ENCODE measurements around the gene TRAPPC6A. TPM values are rescaled to one million over a fixed set of nuclear protein-coding genes. Genes with fewer than 3 reads are reported as not detected.

TRAPPC6A gene
- total RNA-seq, 2 donors from 2014 or later, result 13.6 to 14.3 TPM

DNA sequence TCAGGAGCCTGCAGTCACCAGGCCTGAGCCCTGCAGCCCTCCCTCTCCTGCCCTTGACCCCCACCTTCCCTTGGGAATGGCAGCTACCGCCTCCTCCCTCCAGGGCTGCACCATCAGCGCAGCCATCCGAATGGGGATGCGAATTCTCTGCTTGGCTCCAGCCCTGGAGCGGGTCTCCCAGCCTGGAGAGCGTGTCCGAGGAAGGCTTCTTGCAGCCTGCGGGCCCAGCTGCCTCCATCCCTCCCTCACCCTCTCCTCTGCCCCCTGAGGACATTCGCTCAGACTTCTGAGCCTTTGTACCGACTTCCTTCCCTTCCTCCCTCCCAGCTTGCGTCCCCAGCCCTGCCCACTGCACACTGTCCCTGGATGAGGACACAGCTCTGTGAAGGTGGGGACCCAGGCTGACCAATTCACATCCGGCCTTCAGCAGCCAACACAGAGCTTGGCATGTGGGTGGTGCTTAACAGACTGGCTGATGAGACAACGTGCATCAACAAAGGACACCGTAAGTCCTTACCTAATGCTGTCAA, 11.2 kb downstream of the TRAPPC6A start:
- DNase-seq (no peak), ATAC-seq (no peak)
- intact Hi-C loops (cut with DNase I), result no loop called here

DNA sequence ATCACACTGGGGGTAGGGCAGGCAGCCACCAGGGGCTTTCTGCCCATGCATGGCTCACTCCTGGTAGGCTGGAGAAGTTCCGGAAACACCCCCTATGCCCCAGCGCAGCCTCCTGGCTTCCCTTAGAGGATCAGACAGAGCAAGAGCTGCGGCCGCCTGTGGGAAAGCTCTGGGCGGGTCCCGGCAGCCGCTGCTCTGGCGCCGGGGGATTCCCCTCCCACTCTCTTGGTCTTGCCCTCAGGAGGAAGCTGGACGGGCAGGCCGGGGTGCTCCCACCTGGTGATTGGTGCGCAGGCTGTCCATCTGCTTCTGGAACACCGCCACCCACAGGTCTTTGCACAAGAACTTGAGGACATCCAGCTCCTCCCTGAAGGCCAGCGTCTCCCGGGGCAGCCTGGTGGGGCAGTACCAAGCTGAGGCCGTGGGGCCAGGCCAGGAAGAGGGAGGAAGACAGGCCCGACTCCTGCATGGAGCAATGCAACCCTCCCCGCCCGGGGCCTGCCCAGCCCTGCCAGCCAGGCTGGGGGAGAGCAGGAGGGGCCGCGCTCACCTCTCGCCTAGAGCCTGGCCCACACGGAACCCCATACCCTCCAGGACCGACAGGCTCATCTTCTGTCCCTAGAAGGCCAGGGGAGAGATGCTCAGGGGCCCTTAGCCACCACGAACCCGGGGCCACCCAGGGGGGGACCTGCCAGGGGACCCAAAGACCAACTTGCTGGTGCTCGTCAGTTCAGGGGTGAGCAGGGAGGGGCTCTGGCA, 13.3 kb downstream of the TRAPPC6A start:
- ATAC-seq (peak; percentile 69 to 87), DNase-seq (peak; percentile 78)
- intact Hi-C loops (cut with DNase I), result no loop called here

DNA sequence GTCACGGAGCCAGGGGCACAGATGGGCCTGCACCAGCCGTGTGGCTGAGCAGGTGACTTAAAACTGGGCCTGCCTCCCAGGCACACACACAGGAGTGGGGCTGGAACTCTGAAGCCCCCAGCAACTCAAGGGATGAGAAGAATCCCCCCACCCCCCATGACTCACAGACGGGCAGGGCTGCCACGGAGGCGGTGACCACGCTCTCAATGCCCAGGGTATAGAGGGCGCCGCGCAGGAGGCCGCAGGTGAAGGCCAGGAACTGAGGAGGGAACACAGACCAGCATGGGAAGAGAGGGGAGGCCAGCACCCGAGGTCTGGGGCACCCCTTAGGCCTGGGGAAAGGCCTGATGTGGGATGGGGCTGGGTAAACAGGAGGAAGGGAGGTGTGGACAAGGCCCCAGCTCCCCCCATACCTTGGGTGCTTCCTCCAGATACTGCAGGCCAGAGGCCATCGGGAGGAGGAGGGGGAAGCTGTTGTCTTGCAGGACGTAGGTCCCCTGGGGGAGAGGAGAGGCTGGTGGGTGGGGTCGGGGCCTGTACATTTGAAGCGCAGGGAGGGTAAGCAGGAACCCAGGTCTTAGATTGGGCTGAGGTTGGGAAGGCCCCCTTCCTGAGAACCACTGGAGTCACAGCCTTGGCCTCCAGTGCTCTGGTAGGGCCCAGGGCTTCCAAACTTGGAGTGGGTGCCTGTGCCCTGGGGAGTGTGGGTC, 14.1 kb downstream of the TRAPPC6A start:
- ATAC-seq (no peak), DNase-seq (no peak)
- intact Hi-C loops (cut with DNase I), result no loop called here

DNA sequence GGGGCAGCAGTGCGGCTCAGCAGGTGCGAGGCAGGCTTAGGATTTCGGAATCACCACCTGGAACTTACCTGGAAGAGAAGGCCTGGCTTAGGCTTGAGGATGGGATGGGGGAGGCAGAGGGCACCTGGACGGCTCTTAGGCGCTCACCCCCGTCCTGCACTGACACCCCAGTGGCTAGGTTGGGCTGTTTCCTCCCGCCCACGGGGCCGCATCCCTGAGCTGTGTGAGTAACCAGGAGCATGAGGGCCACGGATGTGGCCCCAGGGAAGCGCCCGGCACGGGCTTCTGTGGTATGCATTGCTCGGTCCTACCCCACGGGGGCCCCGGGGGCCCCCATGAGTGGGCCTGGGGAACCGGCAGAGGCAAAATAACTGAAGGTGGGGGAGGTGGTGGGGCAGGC, 14.9 kb downstream of the TRAPPC6A start:
- no peak for DNase-seq
- intact Hi-C loops (cut with DNase I), result no loop called here
- no peak for ATAC-seq

DNA sequence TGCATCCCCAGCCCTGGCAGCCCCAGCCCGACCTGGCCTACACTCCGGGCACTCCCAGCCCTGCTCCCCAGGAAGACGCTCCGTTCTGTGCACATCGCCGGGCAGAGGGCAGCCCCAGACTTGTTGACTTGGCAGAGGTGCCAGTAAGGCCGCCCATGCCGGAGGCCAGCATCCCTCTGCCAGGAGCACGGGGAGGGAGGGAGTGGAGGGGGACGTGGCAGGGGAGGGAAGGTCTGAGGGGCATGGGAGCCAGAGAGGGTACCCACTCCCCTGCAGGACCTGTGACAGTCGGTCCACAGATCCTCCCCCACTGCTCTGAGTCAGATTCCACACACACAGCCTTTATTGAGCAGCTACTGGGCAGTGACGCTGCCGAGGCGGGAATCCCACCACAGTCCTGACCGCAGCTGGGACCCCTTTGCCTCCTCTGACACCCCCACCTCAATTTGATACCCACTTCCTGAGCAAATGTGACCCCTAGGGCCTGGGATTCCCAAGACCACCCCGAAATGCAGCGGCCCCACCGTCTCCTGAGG, 15.4 kb downstream of the TRAPPC6A start:
- DNase-seq (no peak), ATAC-seq (no peak)
- intact Hi-C loops (cut with DNase I), result no loop called here

DNA sequence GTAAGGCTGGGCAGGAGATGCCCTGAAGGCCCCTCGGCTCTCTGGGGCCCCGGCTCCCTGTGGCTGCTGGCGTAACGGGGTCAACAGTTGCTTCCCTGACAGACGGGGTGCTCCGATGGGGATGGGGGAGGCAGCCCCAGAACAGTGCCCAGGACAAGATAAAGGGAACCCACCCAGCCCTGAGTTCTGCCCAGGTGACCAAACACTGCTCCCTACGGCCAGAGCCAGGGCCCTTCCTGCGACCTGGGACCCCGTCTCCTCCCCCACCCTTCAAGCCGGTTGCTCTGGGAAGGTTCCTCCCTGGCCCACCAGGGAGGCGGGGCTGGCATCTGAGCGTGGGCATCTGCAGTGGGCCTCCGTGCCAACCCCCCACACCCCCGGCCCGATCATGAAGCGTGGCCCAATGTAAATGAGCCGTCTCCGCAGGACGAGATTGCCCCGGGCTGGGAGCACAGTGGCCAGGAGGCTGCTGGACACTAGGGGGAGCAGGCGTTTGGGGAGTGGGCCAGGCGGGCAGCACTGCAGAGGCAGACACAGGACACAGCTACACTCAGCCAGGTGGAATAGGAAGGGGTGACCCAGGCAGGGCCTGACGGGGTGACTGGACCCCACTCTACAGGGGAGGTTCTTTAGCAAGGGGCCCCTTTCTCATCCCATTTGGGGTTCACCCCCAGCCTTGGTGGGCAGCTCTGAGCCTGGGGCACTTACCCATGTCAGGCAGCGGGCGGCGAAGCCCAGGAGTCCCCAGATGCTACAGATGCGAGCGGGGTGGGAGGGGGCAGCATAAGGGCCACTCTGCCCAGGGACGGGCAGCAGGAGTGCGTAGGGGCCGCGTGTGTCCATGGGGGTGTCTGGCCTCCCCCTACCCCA, 16.1 kb downstream of the TRAPPC6A start:
- DNase-seq (no peak), ATAC-seq (peak in 1 of 2 donors; percentile 23)

DNA sequence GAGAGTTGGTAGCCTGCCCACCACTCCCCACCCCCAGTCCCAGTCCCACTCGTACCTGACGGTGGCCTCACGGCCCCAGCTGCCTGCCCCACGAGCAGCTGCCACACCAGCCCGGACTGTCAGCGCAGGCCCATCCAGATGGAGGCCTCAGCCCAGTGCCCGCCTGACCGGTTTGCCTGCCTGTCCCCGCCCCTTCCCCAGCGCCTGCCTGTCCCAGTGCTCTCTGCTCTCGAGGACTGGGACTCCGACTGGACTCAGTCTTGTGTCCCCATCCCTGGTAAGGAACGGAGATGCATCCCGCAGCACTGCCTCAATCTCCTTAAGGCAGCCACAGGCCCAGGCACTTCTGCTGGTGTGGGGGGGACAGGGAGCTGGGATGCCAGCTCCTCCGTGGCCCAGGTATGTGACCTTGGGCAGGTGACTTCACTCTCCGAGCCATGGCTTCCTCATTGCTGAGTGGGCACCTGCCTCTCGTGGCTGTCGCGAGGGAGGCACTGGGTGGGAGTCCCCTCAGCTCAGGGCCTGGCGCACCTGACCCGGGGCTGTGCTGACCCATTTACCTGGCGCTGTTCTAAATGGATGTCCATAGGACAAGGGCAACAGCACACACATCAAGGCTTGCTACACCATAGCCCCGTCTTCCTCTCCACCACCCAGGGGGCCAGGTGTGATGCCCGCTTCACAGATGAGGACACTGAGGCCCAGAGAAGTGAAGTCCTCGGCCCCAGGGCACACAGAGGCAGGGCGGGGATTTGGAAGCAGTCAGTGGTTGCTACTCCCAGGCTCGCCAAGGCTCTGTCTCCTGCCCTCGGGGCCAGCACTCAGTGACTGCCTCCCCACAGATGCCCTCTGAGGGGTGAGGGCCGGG, 16.9 kb downstream of the TRAPPC6A start, which contains the start of gene NKPD1:
Gene NKPD1, minus strand, starts transcription at position 113 of the 868 bp plus-strand sequence. CDS start 832 bp downstream, outside the sequence.
- no peak for DNase-seq
- no peak for ATAC-seq
- intact Hi-C loops (cut with DNase I), result no loop called here

More for the DNA sequence above, 16.1 kb downstream of the TRAPPC6A start:
- intact Hi-C loops (cut with DNase I), result no loop called here

DNA sequence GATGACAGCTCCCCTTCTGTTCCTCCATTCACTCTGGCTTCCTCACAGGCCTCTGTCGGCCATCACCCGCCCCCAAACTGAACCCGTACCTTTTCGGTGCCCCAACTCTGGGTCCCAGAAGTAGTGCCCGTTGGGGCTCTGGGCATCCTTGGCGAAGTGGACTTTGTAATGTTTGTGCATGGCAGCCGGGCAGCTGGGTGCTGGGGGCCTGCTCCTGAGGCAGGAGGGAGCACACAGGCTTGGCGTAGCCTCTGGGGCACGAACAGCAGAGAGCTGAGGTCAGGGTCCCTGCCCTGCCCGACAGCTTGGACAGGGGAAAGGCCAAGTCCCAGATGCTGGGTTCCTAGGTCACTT, 18.1 kb downstream of the TRAPPC6A start:
- no peak for ATAC-seq
- intact Hi-C loops (cut with DNase I), result no loop called here
- no peak for DNase-seq

DNA sequence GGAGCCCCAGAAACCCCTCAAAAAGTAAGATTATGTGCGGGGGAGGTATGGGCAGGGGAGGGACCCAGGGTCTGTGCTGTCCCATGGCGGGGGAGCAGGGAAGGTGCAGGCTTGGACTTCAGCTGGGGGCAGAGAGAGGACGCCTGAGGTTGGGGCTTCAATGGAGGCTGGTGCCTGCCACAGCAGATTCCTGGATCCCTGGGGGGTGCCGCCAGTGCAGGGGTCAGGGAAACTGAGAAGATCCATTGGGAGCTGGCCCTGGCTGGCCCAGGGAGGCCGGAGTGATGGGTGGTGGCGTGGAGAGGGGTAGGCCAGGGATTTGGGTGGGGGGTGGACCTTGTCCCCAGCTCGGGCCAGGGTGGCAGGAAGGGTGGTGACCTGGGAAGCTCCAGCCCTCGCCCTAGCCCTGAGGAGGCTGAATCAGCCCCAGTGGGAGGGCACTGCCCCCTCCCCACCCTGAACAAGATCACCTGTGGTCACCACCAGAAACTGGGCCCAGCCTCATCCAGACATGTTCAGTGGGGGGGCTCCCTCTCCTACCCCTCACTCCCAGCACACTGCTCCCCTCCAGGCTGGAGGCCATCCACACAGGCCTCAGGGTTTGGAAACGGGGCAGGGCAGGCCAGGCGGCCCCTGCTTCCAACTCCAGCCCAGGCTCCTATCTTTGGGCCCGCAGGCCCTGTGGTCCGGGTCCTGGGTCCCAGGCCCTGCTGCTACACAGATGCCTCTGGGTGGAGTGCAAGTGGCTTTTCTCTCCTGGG, 18.6 kb downstream of the TRAPPC6A start:
- DNase-seq, result no peak
- intact Hi-C loops (cut with DNase I), result no loop called here
- no peak for ATAC-seq

DNA sequence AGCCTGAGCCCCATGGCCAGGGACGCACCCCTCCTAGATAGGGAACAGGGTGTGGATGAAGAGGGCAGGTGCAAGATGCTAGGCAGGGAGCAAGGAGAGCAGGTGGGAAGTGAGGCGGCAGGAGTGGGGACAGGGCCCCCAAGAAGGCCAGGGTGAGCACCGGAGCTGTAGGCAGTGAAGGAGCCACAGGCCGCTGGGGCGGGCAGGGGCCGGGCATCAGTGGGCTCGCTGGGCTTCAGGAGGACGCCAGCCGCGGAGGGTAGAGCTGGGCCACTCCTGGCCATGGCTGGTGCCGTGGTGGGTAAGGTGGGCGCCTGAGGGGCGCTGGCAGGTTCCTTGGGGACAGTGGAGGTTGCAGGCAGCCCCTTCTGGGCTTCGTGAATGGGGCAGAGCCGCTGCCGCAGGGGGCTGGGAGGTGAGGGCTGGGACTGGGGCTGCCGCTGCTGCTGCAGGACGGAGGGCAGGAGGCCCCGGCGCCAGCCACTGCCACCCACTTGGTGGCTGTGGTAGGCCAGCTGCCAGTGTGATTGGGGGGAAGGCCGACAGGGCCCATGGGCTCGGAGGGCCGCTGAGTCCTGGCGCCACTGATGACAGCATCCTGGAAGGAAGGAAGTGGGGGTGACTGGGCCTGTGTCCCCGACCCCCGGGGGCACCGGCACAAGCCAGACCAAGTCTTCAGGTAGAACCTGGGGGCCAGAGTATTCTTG, 19.4 kb downstream of the TRAPPC6A start:
- no peak for DNase-seq
- intact Hi-C loops (cut with DNase I), result no loop called here

DNA sequence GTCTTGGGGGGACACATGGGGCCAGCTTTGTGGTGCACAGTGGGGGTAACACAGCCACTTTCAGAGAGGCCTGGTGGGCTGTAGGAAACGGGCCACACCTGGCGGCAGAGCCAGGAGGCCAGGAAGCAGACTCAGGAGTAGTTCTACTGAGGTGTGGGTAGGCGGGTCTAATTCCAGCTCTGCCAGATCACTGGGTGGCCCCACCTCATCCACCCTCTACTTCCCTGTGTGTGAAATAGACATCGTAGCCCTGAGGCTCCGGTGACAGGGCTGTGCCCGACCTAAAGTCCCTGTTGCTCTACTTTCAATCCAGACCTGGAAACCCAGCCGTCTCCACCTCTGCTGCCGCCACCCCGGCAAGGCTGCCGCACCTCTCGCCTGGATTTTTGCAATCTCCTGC, 21.3 kb downstream of the TRAPPC6A start:
- intact Hi-C loops (cut with DNase I), result no loop called here
- ATAC-seq (no peak), DNase-seq (no peak)

More for the DNA sequence above, 19.4 kb downstream of the TRAPPC6A start:
- ATAC-seq, result no peak

DNA sequence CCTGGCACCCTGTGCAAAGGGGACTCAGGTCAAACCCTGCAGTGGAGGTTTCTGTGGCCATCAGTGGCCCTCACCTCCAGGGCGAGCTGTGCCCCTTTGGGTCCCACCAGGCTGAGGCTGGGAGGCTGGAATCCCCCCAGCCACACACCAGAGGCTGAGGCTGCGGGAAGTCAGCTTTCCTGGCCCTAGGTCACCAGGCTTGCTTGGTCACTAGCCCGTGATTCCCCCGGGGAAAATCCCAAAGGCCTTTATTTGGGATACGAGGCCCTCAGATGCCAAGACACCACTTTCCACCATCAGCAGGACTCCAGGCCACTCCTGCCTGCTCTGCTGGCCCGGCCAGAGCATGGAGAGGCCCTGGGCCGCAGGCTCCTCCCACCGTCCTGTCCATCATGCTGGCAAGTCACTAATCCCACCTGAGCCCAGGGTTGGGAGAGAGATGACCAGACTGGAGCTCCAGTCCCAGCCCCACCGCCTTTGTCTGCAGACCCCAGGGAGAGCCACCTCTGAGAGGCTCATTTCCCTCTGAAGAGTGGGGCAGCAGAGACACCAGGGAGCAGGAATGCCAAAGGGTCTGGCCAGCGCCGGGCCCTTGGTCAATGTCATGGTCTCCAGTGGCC, 21.9 kb downstream of the TRAPPC6A start:
- intact Hi-C loops (cut with DNase I), result no loop called here
- ATAC-seq (no peak), DNase-seq (no peak)

DNA sequence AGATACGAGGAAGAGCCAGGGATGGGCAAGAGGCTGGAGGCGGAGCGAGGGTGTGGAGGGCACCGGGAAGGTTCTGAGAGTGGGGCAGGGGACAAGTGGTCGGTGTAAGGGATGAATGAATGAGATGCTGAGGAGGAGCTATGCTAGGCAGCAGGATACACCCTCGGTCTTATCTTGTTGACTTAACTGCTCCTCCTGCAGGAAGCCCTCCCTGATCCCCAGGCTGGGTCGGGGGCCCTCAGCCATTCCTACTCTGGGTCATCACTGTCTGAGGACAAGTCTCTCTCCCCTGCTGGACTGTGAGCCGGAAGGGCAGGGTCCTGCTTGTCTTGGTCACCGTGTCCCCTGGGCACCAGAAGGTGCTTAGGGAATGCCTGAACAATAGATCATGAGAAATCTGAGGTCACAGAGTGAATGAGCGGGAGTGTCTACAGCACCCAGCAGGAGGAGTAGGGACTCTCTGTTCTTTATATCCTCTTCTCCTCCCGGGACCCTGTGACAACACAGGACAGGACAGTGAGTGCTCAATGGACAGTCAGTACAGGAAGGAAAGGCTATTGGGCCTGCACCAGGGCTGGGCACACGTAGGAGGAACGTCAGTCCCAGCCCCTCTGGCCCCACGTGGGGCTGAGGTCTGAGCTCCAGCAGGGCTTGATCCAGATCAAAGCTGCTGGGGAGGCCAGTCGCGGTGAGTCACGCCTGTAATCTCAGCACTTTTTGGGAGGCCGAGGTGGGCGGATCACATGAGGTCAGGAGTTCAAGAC, 23.8 kb downstream of the TRAPPC6A start:
- peak; percentile 78 for DNase-seq
- peak in 1 of 2 donors; percentile 57 for ATAC-seq
- intact Hi-C loops (cut with DNase I), result no loop called here

DNA sequence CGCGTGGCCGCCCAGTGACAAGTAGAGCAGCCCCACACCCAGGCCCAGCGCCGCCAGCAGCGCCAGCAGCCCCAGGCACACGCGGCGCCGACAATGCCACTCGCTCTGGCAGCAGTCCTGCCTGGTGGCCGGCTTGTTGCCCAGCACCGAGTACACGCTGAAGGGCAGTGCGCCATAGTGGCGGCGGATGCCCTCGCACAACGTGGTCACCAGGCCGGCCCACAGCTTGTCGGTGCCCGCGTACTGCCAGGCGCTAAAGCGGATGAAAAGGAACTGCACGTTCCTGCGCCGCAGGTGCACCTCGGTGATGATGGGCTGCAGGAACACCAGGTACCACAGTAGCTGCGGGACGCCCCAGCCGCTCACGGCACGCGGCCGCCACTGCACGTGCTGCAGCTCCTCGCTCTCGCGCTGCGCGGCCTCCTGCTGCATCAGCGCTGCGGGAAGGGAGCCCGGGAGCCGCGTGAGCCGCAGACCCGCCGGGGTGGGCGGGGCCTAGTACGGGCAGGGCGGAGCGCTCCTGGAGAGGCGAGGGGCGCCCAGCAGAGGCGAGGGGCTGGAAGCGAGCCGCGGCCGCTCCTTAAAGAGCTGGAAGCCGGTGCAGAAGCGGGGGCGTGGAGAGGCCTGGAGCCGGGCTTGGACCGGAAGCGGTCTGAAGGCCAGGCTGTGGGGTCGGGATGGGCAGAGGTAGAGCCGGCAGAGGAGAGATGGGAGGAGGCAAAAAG, 24.5 kb downstream of the TRAPPC6A start:
- ATAC-seq, result peak; percentile 63
- intact Hi-C loops (cut with DNase I), result no loop called here
- peak; percentile 63 for DNase-seq
